Measurements from ENCODE around the gene RAD51B.
"Not testable (repeated sequence)": the region's sequence is repeated elsewhere in the genome, so short reads cannot be mapped to it uniquely, and the experiment has no call there.

Gene RAD51B

DNA sequence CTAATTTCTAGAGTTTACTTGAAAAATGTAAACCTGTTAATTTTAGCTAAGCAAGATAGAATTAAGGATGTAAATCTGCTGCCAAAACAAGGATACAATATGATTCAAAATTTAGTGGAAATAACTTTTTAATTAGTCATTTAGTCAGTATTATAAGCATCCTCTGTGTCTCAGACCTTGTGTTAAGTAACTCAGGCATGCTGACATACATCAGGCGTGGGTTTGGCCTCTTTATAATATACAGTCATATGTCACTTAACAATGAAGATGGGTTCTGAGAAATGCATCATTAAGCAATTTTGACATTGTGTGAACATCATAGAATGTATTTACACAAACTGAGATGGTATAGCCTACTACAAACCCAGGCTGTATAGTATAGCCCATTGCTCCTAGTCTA lies 586.4 kb downstream of the RAD51B start:
- DNase-seq (ENCODE audit: low read depth): peak; percentile 82

DNA sequence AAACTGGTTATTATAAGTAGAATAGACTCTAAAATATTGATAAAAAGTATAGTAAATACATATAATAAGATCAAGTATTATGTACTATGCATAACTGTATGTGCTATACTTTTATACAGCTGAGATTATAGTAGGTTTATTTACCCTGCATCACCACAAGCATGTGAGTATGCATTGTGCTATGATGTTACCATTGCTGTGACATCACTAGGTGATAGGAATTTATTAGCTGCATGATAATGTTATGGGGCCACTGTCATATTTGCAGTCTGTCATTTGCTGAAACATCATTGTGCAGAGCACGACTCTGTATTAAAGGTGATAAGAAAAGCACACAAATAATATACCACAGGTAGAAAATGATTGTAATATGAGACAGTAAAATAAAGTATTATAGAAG lies 587.7 kb downstream of the RAD51B start:
- no peak for DNase-seq (ENCODE audit: low read depth)

DNA sequence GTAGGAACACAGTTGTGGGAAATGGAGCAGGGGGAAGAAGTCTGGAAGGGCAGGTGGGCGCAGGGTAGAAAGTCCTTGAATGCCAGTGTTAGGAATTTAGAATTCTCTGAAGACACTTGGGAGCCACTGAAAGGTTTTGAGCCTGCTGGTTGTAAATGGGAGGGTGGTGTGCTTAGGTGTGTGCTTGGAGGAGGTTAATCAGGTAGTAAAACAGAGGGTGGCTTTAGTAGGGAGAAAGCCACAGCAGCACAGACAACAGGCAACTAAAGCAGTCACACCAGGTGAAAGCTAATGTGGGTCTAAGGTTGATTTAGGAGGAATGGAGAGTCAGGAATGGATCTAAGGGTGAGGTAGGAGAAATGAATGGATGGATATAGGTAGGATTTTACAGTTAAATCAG lies 588.2 kb downstream of the RAD51B start:
- DNase-seq (ENCODE audit: low read depth): no peak

DNA sequence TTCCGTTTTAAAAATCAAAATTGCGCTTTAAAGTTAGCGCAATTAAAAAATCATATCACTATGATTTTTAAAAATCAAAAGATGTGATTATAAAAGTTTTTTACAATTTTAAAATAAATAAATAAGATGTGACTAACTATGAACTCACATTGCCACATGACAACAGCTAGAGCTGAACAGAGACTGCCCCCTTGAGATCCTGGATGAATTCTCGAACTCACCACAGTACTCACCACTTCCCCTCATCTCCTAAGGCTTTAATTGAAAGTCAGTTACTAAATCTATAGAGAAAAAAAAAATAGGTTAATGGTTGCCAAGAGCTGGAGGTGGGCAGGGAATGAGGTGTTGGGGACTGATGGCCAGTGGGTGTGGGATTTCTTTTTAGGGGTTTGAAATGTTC lies 589.1 kb downstream of the RAD51B start:
- DNase-seq (ENCODE audit: low read depth): no peak

DNA sequence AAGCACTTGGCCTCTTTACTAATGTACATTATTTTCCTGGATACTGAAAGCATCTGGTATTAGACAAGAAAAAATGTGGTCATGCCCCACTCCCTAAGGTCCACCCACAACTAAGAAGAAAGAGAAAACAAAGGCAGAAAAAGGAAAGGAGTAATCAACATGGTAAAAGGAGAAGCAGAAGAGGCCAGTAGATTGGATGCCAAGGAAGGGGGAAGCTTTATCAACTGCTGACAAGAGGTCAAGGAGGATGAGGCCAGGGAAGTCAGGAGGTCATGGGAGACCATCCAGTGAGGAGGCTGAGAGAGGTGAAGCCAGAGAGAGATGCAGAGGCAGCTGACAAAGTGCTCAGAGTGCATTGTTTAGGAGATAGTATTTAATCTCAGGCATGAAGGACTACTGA lies 589.8 kb downstream of the RAD51B start:
- DNase-seq (ENCODE audit: low read depth): no peak

DNA sequence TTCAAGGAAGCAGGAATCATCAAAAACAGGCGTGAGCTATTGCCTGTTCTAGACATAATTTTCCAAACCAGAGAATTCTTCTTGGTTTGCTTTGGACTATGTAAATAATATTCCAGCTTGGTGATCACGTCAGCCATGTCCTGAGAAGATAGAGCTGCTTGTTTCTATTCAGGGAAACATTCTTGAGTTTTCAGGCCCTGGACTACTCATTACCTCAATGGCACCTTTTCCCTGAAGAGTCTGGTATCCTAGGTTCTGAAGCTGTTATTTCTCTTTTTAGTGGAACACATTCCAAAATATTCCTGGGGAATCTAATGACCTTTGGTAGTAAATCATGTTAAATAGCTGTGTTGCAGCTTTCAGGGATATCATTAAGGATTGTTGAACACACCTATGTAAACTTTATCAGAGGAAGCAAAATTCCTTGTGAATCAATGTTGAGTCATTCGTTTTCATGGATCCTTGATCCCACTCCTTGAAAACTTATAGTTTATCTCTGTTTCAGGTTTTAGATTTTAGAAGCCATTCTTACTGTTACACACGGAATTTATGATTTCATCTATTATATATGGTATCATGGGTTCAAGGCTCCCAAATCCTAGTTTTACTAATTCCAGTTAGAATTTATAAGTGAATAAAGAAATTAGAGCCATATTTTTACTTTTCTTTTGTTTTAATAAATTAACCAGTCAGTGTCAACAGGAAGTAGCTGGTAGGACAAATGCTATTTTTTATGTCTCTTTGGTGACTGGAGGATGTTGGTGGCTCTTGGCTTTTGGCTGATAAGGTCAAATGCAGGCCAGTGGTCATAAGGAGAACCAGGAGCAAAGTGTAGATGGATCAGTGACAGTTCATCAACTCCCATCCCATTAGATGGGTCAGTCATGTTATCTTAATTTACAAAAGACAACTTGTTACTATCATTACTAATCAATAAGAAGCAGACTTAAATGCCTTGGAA lies 593.2 kb downstream of the RAD51B start:
- no peak for DNase-seq (ENCODE audit: low read depth)

DNA sequence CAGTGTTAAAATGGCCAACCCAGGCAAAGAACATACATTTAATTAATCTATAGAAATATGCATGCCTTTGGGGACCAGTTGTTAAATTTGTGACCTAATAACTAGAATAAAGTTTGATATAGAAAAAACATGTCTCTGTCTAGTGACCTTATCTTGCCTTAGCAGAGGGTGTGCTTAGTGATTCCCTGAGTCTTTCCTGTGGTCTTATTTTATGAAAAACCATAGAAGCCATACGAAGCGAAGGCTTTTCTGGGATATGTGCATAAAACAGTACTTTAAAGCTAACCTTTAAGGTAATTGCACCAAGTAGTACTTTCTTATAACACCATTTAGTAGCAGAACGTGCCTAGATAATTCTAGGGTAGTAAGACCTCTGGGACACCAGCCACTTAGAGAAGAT lies 593.9 kb downstream of the RAD51B start:
- DNase-seq (ENCODE audit: low read depth): no peak

DNA sequence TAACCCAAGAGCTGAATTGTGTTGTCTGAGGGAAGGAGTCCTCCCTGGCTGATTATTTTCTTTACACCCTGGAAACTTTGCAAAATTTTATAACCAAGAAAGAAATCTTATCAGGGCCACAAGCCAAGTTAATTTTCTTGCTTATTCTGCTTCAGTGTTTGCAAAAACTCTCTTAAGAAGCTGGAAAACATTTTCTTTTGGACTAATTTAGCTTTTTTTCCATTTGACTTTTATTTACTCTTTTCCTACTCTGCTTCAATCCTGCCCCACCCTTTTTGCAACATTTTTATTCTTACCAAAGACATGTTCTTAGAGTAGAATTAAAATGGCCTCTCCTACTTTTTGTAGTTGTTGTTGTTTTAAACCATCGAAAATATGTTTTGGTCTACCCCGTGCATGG lies 594.5 kb downstream of the RAD51B start:
- DNase-seq (ENCODE audit: low read depth): no peak

DNA sequence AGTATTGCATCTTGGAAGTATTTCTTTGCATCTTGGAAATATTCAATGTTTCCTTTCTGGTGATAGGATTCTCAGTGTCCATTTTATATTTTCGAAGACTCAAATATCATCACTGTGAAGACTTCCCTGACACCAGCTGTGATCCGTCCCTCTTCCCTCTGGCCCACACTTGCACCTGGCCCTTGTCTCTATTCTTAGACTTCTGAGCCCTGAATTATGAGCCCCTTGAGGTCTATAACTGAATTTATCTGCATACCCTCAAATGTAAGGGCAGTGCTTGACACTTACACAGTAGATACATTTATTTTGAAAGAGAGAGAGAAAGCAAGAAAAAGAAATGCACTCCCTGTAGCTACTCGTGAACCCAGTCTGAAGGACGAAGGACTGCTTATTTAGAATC lies 596.6 kb downstream of the RAD51B start:
- DNase-seq (ENCODE audit: low read depth): no peak

DNA sequence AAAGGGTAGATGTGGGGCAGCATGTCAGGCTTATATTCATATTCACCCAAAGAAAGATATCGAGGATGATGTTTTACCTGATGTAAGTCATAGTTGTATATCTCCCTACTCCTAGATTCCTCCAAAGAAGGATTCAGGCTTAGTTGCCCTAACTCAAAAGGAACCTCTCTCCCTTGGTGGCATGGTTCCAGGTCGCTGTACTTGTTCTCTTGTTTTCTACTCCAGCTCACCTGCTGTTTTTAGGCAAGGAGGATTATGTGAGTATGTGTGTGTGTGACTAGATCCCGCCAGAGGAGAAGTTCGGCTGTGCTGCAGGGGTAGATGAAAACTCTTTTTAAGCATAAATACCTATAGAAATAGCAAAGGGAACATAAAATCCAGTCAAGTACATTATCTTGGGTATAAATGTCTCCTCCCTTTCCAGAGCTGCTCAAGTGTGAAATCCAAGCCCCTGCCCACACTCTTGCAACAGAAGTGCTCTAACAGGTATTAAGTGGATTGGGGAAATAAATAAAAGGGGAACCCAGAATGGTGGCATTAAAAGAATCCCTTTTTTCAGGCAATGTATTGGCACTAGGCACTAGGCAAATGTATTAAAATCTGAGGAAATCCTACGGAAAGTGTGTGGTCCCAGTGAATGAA lies 597.6 kb downstream of the RAD51B start:
- no peak for DNase-seq (ENCODE audit: low read depth)

DNA sequence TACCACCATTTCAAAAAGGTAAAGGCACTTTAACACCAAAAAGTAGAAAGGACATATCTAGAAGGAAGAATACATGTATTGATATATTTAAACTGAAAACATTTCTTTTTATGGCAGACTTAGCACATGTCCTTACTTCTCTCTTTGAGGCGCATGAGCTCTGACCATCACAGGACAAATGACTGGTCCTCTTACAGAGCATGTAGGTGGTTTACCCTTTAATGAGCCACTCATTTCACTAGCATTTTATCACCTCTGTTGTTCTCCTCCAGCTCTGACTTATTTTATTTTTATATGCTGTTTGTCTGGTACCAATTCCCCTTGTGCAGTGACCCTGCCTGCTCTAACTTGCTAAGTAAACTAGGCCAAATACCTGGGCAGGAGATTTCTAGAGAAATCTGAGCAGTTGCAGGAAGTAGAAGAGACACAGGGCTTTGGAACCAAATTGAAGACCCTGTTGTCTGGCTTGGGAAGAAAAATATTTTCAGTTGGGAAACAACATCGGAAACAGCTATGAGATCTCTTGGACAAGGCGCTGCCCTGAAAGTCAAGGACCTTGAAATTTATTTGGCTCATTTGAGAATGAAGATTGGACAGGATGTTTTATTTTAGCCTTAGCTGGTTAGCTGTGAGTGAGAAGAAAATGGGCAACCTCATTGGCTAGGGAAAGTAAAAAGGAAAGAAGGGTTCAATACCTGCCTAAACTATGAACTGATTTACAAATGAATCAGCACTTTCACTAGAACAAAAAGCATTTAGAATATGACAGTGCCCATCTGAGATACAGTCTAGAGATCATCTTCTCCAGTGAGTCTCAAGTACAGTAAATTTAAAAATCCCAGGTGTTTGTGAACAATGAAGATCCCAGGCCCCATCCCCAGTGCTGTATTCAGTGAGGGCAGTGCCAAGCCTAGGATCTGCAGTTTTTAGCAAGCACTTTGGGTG lies 598.9 kb downstream of the RAD51B start:
- DNase-seq (ENCODE audit: low read depth): no peak

DNA sequence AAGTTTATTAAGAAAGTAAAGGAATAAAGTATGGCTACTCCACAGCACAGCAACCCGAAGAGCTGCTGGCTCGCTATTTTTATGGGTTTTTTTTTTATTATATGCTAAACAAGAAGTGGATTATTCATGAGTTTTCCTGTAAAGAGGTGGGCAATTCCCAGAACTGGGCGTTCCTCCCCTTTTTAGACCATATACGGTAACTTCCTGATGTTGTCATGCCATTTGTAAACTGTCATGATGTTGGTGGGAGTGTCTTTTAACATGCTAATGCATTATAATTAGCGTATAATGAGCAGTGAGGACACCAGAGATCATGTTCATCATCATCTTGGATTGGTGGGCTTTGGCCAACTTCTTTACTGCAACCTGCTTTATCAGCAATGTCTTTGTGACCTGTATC lies 600.8 kb downstream of the RAD51B start:
- no peak for DNase-seq (ENCODE audit: low read depth)

DNA sequence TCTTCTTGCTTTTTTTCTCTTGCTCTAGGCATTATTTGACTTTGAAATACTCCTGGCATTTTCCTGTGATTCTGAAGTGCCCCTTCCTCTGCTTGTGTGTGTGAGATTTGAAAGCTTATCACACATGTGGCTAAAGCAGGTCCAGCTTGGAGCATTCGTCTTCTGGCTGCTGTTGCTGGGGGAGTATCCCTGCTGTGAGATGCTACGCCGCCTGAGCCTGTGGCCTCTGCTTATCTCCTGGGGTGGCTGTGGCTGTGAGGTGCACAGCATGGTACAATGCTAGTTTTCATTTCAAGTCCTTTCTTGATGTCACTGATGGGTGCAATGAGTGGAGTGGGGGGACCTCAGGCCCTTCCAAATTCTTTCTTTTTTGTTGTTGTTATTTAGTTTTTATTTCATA lies 601.5 kb downstream of the RAD51B start:
- DNase-seq (ENCODE audit: low read depth): no peak

DNA sequence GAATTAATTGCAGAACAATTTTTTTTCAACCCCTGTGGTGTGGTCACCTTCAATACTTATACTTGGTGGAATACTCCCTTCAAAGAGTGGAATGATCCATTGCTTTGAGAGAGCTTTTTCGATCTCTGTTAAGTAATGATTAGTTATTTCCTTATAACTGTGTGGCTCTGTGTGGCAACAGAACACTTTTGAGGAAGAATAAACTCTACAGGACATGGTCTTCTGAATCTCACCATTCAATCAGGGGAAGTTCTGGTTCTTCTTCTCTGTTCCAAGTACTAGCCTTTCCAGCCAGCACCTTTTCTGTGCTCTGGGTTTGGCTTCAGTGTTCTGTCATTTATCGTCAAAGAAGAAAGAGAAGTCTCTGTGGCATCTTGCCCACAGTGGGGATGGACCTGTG lies 604.1 kb downstream of the RAD51B start:
- no peak for DNase-seq (ENCODE audit: low read depth)

DNA sequence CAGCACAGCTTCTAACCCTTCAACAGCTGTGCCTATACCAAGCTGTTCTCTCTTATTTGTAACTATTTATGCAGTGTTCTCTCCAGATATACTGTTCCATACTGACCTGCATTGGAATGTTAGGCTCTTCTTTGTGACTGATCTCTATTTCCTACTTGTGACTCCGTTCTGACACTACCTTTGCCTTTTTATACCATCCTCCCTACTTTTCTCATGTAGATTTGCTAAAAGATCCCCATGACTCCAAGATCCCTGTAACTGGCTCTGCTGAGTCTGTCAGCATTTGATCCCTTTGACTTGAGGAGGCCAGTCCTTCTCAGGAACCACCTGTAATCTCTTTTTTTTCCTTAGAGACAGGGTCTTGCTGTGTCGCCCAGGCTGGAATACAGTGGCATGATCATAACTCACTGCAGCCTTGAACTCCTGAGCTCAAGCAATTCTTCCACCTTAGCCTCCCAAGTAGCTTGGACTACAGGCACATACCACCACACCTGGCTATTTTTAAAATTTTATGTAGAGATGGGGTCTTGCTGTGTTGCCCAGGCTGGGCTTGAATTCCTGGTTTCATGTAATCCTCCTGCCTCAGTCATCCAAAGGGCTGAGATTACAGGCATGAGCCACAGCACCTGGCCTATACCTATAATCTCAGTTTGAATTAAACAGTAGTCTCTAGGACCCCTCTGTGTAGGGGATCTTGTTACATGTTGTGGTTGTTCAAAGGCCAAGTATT lies 605.0 kb downstream of the RAD51B start:
- no peak for DNase-seq (ENCODE audit: low read depth)

DNA sequence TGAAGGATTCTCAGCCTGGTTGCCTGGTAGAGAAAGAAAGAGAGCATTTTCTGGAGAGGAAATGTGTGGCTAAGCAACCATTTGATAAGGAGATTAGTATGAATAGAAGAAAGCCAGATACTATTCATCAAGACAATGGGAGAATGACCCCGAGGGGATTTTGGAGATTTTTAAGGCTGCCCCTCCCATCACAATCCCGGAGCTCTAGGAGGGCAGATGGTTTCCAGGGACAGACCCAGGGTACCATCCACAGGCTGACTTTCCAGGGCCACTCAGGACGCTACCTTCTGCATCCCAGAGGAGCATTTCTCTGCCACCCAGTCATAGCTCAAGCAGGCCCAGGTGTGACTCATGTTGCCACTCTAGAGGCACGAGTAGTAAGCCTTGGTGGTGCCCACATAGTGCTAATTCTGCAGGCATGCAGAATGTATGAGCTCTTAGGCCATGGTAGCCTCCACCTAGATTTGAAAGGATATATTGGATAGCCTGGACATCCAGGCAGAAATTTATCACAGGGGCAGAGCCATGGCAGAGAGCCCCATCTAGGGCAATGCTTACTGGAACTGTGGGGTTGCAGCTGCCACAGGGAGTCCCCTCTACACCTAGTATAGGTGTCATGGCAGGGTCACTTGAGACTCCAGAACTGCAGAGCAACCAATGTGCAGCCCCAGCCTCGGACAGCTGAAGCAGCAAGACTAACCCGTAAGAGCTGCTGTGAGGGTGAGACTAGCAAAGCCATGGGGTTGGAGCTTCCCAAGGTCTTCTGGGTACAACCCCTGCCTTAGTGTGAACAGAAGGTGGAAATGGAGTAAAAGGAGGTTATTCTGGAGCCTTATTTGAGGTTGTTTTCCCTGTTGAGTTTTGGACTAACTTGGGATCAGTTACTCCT lies 607.3 kb downstream of the RAD51B start:
- DNase-seq (ENCODE audit: low read depth): no peak

DNA sequence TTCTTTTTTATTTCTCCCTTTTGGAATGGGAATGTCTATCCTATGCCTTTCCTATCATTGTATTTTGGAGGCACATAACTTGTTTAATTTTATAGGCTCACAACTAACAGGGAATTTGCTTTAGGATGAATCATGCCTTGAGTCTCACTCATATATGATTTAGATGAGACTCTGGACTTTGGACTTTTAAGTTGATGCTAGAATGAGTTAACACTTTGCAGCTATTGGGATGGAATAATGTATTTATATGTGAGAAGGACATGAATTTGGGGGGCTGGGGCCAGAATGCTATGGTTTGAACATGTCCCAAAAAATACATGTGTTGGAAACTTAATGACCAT lies 607.9 kb downstream of the RAD51B start:
- no peak for DNase-seq (ENCODE audit: low read depth)

DNA sequence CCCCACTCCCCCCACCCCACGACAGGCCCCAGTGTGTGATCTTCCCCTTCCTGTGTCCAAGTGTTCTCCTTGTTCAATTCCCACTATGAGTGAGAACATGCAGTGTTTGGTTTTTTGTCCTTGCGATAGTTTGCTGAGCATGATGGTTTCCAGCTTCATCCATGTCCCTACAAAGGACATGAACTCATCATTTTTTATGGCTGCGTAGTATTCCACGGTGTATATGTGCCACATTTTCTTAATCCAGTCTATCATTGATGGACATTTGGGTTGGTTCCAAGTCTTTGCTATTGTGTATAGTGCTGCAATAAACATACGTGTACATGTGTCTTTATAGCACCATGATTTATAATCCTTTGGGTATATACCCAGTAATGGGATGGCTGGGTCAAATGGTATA lies 609.3 kb downstream of the RAD51B start:
- DNase-seq (ENCODE audit: low read depth): not testable (repeated sequence)

DNA sequence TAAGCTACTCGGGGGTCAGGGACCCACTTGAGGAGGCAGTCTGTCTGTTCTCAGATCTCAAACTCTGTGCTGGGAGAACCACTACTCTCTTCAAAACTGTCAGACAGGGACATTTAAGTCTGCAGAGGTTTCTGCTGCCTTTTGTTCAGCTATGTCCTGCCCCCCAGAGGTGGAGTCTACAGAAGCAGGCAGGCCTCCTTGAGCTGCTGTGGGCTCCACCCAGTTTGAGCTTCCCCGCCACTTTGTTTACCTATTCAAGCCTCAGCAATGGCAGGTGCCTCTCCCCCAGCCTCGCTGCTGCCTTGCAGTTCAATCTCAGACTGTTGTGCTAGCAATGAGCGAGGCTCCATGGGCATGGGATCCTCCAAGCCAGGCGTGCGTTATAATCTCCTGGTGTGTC lies 614.6 kb downstream of the RAD51B start:
- not testable (repeated sequence) for DNase-seq (ENCODE audit: low read depth)

DNA sequence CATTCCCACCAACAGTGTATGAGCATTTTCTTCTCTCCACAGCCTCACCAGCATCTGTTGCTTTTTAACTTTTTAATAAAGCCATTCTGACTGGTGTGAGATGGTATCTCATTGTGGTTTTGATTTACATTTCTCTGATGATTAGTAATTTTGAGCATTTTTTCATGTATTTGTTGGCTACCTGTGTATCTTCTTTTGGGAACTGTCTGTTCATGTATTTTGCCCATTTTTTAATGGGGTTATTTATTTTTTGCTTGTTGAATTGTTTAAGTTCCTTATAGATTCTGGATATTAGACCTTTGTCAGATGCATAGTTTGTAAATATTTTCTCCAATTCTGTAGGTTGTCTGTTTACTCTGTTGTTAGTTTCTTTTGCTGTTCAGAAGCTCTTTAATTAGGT lies 616.1 kb downstream of the RAD51B start:
- not testable (repeated sequence) for DNase-seq (ENCODE audit: low read depth)

DNA sequence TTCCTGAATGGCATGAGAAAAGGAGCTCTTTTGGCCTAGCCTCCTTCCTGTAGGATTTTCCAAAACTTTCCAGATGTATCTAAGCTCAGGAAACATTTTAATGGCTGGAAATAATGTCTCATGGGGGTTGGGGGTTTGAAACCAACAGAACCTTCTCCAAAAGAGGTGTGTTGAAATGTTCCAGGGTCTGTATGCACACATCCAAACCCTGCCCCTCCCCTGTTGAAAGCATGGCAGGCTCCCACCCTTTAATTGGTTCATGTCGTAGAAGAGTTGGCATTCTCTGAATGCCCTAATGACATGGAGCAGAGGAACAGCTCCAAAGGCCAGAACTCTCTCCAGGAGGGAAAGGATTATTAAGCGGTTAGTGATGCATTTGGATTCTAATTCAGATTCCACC lies 620.1 kb downstream of the RAD51B start:
- DNase-seq (ENCODE audit: low read depth): no peak

All from amniotic epithelial cell (primary cell).